Measurements from ENCODE around the gene KIF2B. TPM values are rescaled to one million over a fixed set of nuclear protein-coding genes. Genes with fewer than 3 reads are reported as not detected.
A peak's percentile ranks its signal among the peaks of the same experiment; 100 is the strongest.
"Not testable (repeated sequence)": the region's sequence is repeated elsewhere in the genome, so short reads cannot be mapped to it uniquely, and the experiment has no call there.

KIF2B gene
- total RNA-seq, 1 donor from 2014 or later, result not detected

DNA sequence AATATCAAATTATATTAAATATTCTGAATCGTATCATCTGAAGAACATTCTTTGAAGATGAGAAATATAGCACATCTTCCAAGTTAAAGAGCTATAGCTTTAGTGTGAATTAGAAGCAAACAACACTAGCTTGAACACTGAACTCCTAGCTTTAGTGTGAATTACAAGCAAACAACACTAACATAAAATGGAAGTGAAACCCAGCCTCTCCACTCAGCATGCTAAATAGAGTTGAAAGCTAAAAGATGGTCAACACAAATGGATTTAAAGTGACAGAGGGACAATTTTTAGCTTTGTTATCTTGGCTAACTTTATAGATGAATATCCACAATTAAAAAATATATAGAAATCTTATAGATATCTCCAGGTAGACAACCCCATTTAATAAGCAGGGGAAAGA, 4.5 kb upstream of the KIF2B start:
- Histone ChIP-seq H3K27me3 (ENCODE audit: control insufficient read depth, insufficient read depth, low read length) (no peaks in the 10 kb centered on the region), H3K36me3 (ENCODE audit: control insufficient read depth, insufficient read depth, low read length) (no peaks in the 10 kb centered on the region), H3K4me3 (ENCODE audit: low read depth, low read length) (no peak overlapping the region)
- no peak for DNase-seq (ENCODE audit: low read depth)
- TF ChIP-seq, protein P1, sequence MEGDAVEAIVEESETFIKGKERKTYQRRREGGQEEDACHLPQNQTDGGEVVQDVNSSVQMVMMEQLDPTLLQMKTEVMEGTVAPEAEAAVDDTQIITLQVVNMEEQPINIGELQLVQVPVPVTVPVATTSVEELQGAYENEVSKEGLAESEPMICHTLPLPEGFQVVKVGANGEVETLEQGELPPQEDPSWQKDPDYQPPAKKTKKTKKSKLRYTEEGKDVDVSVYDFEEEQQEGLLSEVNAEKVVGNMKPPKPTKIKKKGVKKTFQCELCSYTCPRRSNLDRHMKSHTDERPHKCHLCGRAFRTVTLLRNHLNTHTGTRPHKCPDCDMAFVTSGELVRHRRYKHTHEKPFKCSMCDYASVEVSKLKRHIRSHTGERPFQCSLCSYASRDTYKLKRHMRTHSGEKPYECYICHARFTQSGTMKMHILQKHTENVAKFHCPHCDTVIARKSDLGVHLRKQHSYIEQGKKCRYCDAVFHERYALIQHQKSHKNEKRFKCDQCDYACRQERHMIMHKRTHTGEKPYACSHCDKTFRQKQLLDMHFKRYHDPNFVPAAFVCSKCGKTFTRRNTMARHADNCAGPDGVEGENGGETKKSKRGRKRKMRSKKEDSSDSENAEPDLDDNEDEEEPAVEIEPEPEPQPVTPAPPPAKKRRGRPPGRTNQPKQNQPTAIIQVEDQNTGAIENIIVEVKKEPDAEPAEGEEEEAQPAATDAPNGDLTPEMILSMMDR (IDR thresholded peaks at IDR 0.05; ENCODE audit: insufficient read depth, low read length, poor library complexity, severe bottlenecking), result no peak

DNA sequence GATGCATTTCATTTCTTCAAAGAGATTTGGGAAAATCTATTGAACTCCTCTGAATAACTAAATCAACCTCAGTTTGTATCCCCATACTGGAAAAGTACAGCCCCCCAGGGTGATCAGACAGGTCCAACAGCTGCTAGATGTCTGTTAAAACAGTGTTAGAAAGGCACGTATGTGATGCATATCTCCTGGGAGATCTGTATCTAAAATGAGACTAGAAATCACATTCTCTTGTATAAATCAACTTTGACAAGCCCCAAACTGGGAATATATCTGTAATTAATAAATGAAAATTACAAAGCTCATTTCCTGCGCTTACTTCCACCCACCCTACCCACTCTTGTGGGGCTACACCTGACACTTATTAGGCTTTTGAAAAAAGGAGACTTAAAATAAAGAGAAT, 3.8 kb upstream of the KIF2B start:
- TF ChIP-seq, protein P1 (IDR thresholded peaks at IDR 0.05; ENCODE audit: insufficient read depth, low read length, poor library complexity, severe bottlenecking), result no peak
- Histone ChIP-seq H3K27me3 (ENCODE audit: control insufficient read depth, insufficient read depth, low read length) (no peaks in the 10 kb centered on the region), H3K4me3 (ENCODE audit: low read depth, low read length) (no peak overlapping the region), H3K36me3 (ENCODE audit: control insufficient read depth, insufficient read depth, low read length) (no peaks in the 10 kb centered on the region)
- DNase-seq (ENCODE audit: low read depth), result no peak

DNA sequence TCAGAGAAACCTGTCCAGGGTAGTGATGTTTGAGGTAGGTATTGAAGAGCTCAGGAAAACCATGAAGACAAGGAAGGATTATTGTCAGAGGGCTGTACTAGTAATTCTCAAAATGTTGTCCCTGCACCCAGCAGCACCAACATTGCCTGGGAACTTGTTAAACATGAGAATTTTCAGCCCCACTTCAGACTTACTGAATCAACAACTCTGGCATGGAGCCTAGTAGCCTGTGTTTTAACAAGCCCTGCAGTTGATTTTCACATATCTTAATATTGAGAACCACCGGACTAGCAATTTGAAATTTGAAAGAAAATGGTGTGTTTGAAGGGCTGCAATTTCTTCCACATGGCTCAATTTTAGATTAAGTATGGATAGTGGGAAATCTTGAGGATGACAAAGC, 2.8 kb upstream of the KIF2B start:
- TF ChIP-seq, protein P1 (IDR thresholded peaks at IDR 0.05; ENCODE audit: insufficient read depth, low read length, poor library complexity, severe bottlenecking), result no peak
- H3K4me3 ChIP-seq (ENCODE audit: low read depth, low read length), result no peak overlapping the region
- H3K36me3 ChIP-seq (ENCODE audit: control insufficient read depth, insufficient read depth, low read length), result no peaks in the 10 kb centered on the region
- no peak for DNase-seq (ENCODE audit: low read depth)
- H3K27me3 ChIP-seq (ENCODE audit: control insufficient read depth, insufficient read depth, low read length), result peaks cover 3% of the 10 kb centered on the region

DNA sequence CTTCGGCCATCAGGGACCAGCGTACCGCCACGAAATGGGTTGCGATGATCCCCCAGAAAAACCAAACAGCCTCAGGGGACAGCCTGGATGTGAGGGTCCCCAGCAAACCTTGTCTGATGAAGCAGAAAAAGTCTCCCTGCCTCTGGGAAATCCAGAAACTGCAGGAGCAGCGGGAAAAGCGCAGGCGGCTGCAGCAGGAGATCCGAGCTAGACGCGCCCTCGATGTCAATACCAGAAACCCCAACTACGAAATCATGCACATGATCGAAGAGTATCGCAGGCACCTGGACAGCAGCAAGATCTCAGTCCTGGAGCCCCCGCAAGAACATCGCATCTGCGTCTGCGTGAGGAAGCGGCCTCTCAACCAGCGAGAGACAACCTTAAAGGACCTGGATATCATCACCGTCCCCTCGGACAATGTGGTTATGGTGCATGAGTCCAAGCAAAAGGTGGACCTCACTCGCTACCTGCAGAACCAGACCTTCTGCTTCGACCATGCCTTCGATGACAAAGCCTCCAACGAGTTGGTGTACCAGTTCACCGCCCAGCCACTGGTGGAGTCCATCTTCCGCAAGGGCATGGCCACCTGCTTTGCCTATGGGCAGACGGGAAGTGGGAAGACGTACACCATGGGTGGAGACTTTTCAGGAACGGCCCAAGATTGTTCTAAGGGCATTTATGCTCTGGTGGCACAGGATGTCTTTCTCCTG, 769 bp downstream of the KIF2B start:
- TF ChIP-seq, protein P1 (IDR thresholded peaks at IDR 0.05; ENCODE audit: insufficient read depth, low read length, poor library complexity, severe bottlenecking), result no peak
- Histone ChIP-seq H3K36me3 (ENCODE audit: control insufficient read depth, insufficient read depth, low read length) (no peaks in the 10 kb centered on the region), H3K4me3 (ENCODE audit: low read depth, low read length) (no peak overlapping the region), H3K27me3 (ENCODE audit: control insufficient read depth, insufficient read depth, low read length) (peaks cover 3% of the 10 kb centered on the region)
- DNase-seq (ENCODE audit: low read depth), result no peak

DNA sequence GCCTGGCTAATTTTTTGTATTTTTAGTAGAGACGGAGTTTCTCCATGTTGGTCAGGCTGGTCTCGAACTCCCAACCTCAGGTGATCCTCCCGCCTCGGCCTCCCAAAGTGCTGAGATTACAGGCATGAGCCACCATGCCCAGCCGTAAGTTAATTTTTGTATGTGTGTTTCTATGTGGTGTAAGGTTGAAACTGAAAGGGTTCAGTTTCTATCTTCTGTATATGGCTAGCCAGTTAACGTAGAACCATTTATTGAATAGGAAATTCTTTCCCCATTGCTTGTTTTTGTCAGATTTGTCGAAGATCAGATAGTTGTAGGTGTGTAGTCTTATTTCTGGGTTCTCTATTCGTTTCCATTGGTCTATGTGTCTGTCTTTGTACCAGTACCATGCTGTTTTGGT, 12.0 kb downstream of the KIF2B start:
- not testable (repeated sequence) for DNase-seq (ENCODE audit: low read depth); H3K36me3 ChIP-seq (ENCODE audit: control insufficient read depth, insufficient read depth, low read length); H3K4me3 ChIP-seq (ENCODE audit: low read depth, low read length); H3K27me3 ChIP-seq (ENCODE audit: control insufficient read depth, insufficient read depth, low read length)

- no peak overlapping the region for H3K4me3 ChIP-seq (ENCODE audit: low read depth, low read length)
- no peaks in the 10 kb centered on the region for H3K36me3 ChIP-seq (ENCODE audit: control insufficient read depth, insufficient read depth, low read length)
- DNase-seq (ENCODE audit: low read depth), result peak; percentile 18
- TF ChIP-seq, protein P1 (IDR thresholded peaks at IDR 0.05; ENCODE audit: insufficient read depth, low read length, poor library complexity, severe bottlenecking), result no peak
- no peaks in the 10 kb centered on the region for H3K27me3 ChIP-seq (ENCODE audit: control insufficient read depth, insufficient read depth, low read length)
Measured at GRCh38 chr17:53837131-53837530, 14.4 kb downstream of the KIF2B start.
